ENCODE results near the gene FGF14. TPM values are rescaled to one million over a fixed set of nuclear protein-coding genes. Genes with fewer than 3 reads are reported as not detected.

Gene FGF14
- total RNA-seq, 1 donor from 2014 or later = 2.0 TPM

DNA sequence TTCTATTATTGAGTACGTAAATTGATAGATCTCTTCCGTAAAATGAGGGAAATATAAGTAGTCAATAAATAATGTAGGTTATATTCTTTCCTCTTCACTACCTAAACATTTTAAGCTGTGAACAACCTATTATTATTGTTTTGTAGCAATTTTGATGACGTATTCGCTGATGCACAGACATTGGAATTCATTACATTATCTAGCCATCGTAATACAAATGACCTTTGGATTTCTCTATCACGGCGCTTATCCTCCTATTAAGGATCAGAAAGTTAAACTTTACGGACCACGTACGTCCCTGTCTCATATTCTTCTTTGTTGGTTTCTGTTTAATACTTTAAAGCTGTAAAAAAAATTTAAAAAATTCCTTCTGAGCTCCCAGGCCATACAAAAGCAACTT lies 684.5 kb downstream of the FGF14 start:
- Histone ChIP-seq H3K27ac (no peak overlapping the region), H3K9me3 (no peaks in the 10 kb centered on the region), H3K27me3 (no peaks in the 10 kb centered on the region), H3K36me3 (no peaks in the 10 kb centered on the region), H3K4me1 (no peaks in the 10 kb centered on the region), H3K4me3 (no peak overlapping the region)
- intact Hi-C loops (cut with DNase I) = no loop called here
- DNase-seq (no peak), ATAC-seq (no peak)
- TF ChIP-seq, protein P1, sequence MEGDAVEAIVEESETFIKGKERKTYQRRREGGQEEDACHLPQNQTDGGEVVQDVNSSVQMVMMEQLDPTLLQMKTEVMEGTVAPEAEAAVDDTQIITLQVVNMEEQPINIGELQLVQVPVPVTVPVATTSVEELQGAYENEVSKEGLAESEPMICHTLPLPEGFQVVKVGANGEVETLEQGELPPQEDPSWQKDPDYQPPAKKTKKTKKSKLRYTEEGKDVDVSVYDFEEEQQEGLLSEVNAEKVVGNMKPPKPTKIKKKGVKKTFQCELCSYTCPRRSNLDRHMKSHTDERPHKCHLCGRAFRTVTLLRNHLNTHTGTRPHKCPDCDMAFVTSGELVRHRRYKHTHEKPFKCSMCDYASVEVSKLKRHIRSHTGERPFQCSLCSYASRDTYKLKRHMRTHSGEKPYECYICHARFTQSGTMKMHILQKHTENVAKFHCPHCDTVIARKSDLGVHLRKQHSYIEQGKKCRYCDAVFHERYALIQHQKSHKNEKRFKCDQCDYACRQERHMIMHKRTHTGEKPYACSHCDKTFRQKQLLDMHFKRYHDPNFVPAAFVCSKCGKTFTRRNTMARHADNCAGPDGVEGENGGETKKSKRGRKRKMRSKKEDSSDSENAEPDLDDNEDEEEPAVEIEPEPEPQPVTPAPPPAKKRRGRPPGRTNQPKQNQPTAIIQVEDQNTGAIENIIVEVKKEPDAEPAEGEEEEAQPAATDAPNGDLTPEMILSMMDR (IDR thresholded peaks at IDR 0.05) = no peak

DNA sequence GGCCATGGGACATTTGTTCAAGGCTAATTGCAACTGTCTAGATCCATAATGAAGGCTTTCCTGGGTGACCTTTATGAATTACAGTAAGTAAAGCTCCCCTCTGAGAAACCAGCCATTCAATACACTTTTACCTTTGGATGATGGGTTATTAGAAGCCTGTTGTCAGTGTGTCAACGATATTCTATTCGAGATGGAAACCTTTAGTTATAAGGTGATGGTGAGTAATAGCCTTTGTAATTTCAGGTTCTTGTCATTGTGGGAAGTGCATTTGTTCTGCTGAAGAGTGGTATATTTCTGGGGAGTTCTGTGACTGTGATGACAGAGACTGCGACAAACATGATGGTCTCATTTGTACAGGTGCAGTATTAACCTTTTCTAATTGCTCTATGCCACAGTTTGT lies 687.7 kb downstream of the FGF14 start:
- Histone ChIP-seq H3K27me3 (no peaks in the 10 kb centered on the region), H3K9me3 (no peaks in the 10 kb centered on the region), H3K36me3 (no peaks in the 10 kb centered on the region), H3K4me3 (no peak overlapping the region), H3K4me1 (no peaks in the 10 kb centered on the region), H3K27ac (no peak overlapping the region)
- no peak for ATAC-seq
- intact Hi-C loops (cut with DNase I) = no loop called here
- TF ChIP-seq, protein P1 (IDR thresholded peaks at IDR 0.05) = no peak
- DNase-seq = no peak

DNA sequence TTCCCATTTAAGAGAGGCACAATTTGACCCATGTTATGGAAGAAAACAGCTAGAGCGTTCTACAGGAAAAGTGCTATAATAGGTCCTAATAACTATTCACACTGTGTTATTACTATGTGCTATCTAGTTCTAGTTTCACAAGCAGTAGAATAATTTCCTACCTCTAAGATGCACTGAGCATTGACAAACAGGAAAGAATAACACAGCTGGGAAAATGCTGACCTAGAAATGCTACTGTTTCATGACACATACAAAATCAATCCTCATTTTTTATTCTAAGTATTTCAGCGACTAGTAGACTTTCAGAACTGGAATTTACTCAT lies 689.9 kb downstream of the FGF14 start:
- Histone ChIP-seq H3K36me3 (no peaks in the 10 kb centered on the region), H3K4me1 (no peaks in the 10 kb centered on the region), H3K27ac (no peak overlapping the region), H3K4me3 (no peak overlapping the region), H3K27me3 (no peaks in the 10 kb centered on the region), H3K9me3 (no peaks in the 10 kb centered on the region)
- TF ChIP-seq, protein P1 (IDR thresholded peaks at IDR 0.05) = no peak
- DNase-seq (no peak), ATAC-seq (no peak)
- intact Hi-C loops (cut with DNase I) = no loop called here

DNA sequence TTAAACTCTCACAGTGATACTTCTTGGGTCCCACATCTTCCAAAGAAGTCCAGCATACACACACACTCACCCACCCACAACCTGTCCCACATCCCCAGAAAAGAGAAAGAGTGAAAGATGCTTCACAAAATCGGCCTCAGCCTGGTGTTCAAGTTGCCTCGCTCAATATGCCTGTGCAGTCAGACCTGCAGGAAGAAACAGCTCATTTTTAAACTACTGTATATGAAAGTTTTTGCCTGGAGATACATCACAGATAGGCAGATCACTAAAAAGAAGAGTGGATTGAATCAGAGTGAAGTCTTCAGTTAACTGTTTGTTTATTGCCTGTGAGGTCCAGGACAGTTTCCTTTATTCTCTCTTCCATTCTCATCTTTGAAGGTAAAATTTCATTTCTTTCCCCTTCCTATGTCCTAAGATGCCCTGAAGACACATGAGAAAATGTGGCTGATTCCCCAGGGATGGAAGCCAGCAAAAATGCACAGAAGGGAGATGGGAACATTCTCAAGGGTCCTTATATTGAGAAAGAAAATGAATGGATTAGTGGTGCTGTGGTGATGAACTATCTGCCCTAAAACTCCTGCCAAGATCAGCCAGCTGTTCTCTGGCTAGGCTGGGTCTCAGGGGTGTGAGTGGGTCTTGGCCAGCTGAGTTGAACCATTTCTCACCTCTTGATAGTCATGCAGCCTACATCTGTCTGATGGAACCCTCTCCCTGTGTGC lies 690.4 kb downstream of the FGF14 start:
- TF ChIP-seq, protein P1 (IDR thresholded peaks at IDR 0.05) = no peak
- H3K27ac ChIP-seq = no peak overlapping the region
- intact Hi-C loops (cut with DNase I) = no loop called here
- ATAC-seq = no peak
- no peak for DNase-seq
- H3K9me3 ChIP-seq = no peaks in the 10 kb centered on the region
- no peaks in the 10 kb centered on the region for H3K4me1 ChIP-seq
- no peaks in the 10 kb centered on the region for H3K36me3 ChIP-seq
- H3K4me3 ChIP-seq = no peak overlapping the region
- no peaks in the 10 kb centered on the region for H3K27me3 ChIP-seq

GRCh38 chr13:101709952-101710351 lies 691.9 kb downstream of the FGF14 start:
- TF ChIP-seq, protein P1 (IDR thresholded peaks at IDR 0.05) = no peak
- Histone ChIP-seq H3K36me3 (no peaks in the 10 kb centered on the region), H3K27ac (no peak overlapping the region), H3K27me3 (no peaks in the 10 kb centered on the region), H3K4me1 (no peaks in the 10 kb centered on the region), H3K9me3 (no peaks in the 10 kb centered on the region), H3K4me3 (no peak overlapping the region)
- intact Hi-C loops (cut with DNase I) = no loop called here
- no peak for DNase-seq
- ATAC-seq = no peak

GRCh38 chr13:101708115-101708514 lies 693.7 kb downstream of the FGF14 start:
- no peak for DNase-seq
- intact Hi-C loops (cut with DNase I) = no loop called here
- no peak overlapping the region for H3K27ac ChIP-seq
- no peaks in the 10 kb centered on the region for H3K27me3 ChIP-seq
- H3K36me3 ChIP-seq = no peaks in the 10 kb centered on the region
- no peak for ATAC-seq
- TF ChIP-seq, protein P1 (IDR thresholded peaks at IDR 0.05) = no peak
- H3K9me3 ChIP-seq = no peaks in the 10 kb centered on the region
- H3K4me3 ChIP-seq = no peak overlapping the region
- H3K4me1 ChIP-seq = no peaks in the 10 kb centered on the region
